ENCODE measurements around the gene ADD1. TPM values are rescaled to one million over a fixed set of nuclear protein-coding genes. Genes with fewer than 3 reads are reported as not detected.

The ADD1 gene
- total and polyA plus RNA-seq, 2 of the 13 experiments (the other 11 are each of a cell fraction or from before 2014, with no cell fraction given), result 73.9 to 122 TPM

GRCh38 chr4:2836391-2836859, 7.2 kb upstream of the ADD1 start:
- ChIA-PET POLR2A (no interaction called here), CTCF (ENCODE audit: low intra/inter-chr PET ratio, low total read pairs) (no interaction called here)
- no peak for ATAC-seq
- Histone ChIP-seq H3K36me3 (replicated peaks in 1 of 2; ENCODE audit: control insufficient read depth in 1 of 2, insufficient read depth in 2 of 2, low read length in 2 of 2) (peaks cover 6 to 22% of the 10 kb centered on the region in 2 experiments; a peak in 3 of 5 replicates), H3K4me1 (ENCODE audit: insufficient read depth, low read length) (peaks cover 11% of the 10 kb centered on the region), H3K9ac (ENCODE audit: insufficient read depth, low read depth, low read length) (no peak overlapping the region), H3K27ac (ENCODE audit: extremely low read length, insufficient read depth, low read length) (no peak overlapping the region), H3K79me2 (ENCODE audit: insufficient read depth, low read length) (no peaks in the 10 kb centered on the region), H3K9me3 (ENCODE audit: low read length) (no peaks in the 10 kb centered on the region), H2AFZ (ENCODE audit: low read length) (no peak overlapping the region), H3K4me3 (replicated peaks in 1 of 3; ENCODE audit: insufficient read depth in 1 of 3, low read depth in 2 of 3, low read length in 3 of 3) (no peak overlapping the region), H3K27me3 (ENCODE audit: control insufficient read depth in 1 of 2, insufficient read depth in 2 of 2, low read length in 2 of 2) (no peaks in the 10 kb centered on the region), H4K20me1 (ENCODE audit: insufficient read depth, low read length) (no peaks in the 10 kb centered on the region), H3K4me2 (ENCODE audit: low read depth, low read length) (no peak overlapping the region)
- intact Hi-C loops (cut with micrococcal nuclease; ENCODE audit: unreplicated experiment) (no loop called here), in situ Hi-C loops (cut with HindIII; ENCODE audit: extremely low pct_ligation_motif_present, low pct_unique_long_range_greater_than_20kb) (loop anchor here (5.0 kb wide), 1 partner anchor 34 kb away; no protein-coding TSS in a partner anchor)
- 100% methylated on average over 1 of the region's 5 CpGs for WGBS (ENCODE audit: low lambda C conversion rate)
- DNase-seq (ENCODE audit: low spot score), result no peak
- FAIRE-seq, result no peak
- TF ChIP-seq ZC3H4 (CRISPR knock-in tag; IDR thresholded peaks at IDR 0.05; ENCODE audit: borderline replicate concordance) (no peak), HNRNPL (IDR thresholded peaks at IDR 0.05; ENCODE audit: low read depth, low read length) (no peak), ZNF768 (CRISPR knock-in tag; IDR thresholded peaks at IDR 0.05) (no peak), ZNF629 (CRISPR knock-in tag; conservative IDR thresholded peaks at IDR 0.05) (peak; percentile 57; the same call in 1 of the 2 replicates), SP2 (CRISPR knock-in tag; IDR thresholded peaks at IDR 0.05) (no peak), RBM22 (optimal IDR thresholded peaks at IDR 0.05; ENCODE audit: low read length) (peak; percentile 82)
- no TSS peak for BruUV-seq (replicated peaks)

- H3K9ac ChIP-seq (ENCODE audit: insufficient read depth, low read depth, low read length), result no peak overlapping the region
- BruUV-seq (replicated peaks), result no TSS peak
- intact Hi-C loops (cut with micrococcal nuclease; ENCODE audit: unreplicated experiment), result no loop called here
- no peak for ATAC-seq
- POLR2A ChIA-PET, result no interaction called here
- WGBS (ENCODE audit: low lambda C conversion rate), result 87% methylated on average over 13 of the region's 20 CpGs
- peaks cover 16% of the 10 kb centered on the region for H3K4me1 ChIP-seq (ENCODE audit: insufficient read depth, low read length)
- H3K9me3 ChIP-seq (ENCODE audit: low read length), result no peaks in the 10 kb centered on the region
- H3K27ac ChIP-seq (ENCODE audit: extremely low read length, insufficient read depth, low read length), result no peak overlapping the region
- H3K4me3 ChIP-seq (replicated peaks in 1 of 3; ENCODE audit: insufficient read depth in 1 of 3, low read depth in 2 of 3, low read length in 3 of 3), result no peak overlapping the region
- no peak overlapping the region for H2AFZ ChIP-seq (ENCODE audit: low read length)
- peaks cover 3 to 14% of the 10 kb centered on the region in 2 experiments; a peak in 3 of 5 replicates for H3K36me3 ChIP-seq (replicated peaks in 1 of 2; ENCODE audit: control insufficient read depth in 1 of 2, insufficient read depth in 2 of 2, low read length in 2 of 2)
- in situ Hi-C loops (cut with HindIII; ENCODE audit: extremely low pct_ligation_motif_present, low pct_unique_long_range_greater_than_20kb), result loop anchor here (5.0 kb wide), 1 partner anchor 35 kb away; no protein-coding TSS in a partner anchor
- no peak for FAIRE-seq
- CTCF ChIA-PET (ENCODE audit: low intra/inter-chr PET ratio, low total read pairs), result no interaction called here
- DNase-seq (ENCODE audit: low spot score), result no peak
- no peaks in the 10 kb centered on the region for H3K79me2 ChIP-seq (ENCODE audit: insufficient read depth, low read length)
- no peaks in the 10 kb centered on the region for H4K20me1 ChIP-seq (ENCODE audit: insufficient read depth, low read length)
- no peaks in the 10 kb centered on the region for H3K27me3 ChIP-seq (ENCODE audit: control insufficient read depth in 1 of 2, insufficient read depth in 2 of 2, low read length in 2 of 2)
- no peak overlapping the region for H3K4me2 ChIP-seq (ENCODE audit: low read depth, low read length)
- TF ChIP-seq, protein P1, sequence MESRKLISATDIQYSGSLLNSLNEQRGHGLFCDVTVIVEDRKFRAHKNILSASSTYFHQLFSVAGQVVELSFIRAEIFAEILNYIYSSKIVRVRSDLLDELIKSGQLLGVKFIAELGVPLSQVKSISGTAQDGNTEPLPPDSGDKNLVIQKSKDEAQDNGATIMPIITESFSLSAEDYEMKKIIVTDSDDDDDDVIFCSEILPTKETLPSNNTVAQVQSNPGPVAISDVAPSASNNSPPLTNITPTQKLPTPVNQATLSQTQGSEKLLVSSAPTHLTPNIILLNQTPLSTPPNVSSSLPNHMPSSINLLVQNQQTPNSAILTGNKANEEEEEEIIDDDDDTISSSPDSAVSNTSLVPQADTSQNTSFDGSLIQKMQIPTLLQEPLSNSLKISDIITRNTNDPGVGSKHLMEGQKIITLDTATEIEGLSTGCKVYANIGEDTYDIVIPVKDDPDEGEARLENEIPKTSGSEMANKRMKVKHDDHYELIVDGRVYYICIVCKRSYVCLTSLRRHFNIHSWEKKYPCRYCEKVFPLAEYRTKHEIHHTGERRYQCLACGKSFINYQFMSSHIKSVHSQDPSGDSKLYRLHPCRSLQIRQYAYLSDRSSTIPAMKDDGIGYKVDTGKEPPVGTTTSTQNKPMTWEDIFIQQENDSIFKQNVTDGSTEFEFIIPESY (CRISPR knock-in tag; IDR thresholded peaks at IDR 0.05), result peak; percentile 65; the same call in 1 of the 2 replicates
- TF ChIP-seq ZNF234 (CRISPR knock-in tag; conservative IDR thresholded peaks at IDR 0.05) (no peak), TMF1 (CRISPR knock-in tag; IDR thresholded peaks at IDR 0.05; ENCODE audit: low read depth) (no peak), RBAK (CRISPR knock-in tag; IDR thresholded peaks at IDR 0.05) (no peak), TEF (CRISPR knock-in tag; IDR thresholded peaks at IDR 0.05) (no peak), YEATS4 (CRISPR knock-in tag; IDR thresholded peaks at IDR 0.05; ENCODE audit: borderline replicate concordance) (no peak), PCBP1 (IDR thresholded peaks at IDR 0.05; ENCODE audit: borderline replicate concordance, low read depth, low read length) (no peak)
- TF ChIP-seq, protein P2, sequence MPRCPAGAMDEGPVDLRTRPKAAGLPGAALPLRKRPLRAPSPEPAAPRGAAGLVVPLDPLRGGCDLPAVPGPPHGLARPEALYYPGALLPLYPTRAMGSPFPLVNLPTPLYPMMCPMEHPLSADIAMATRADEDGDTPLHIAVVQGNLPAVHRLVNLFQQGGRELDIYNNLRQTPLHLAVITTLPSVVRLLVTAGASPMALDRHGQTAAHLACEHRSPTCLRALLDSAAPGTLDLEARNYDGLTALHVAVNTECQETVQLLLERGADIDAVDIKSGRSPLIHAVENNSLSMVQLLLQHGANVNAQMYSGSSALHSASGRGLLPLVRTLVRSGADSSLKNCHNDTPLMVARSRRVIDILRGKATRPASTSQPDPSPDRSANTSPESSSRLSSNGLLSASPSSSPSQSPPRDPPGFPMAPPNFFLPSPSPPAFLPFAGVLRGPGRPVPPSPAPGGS (CRISPR knock-in tag; IDR thresholded peaks at IDR 0.05), result no peak
These were observed 6.3 kb upstream of the ADD1 start for GRCh38 chr4:2837110-2837903.
